GM23338 (cell line): Measurements from ENCODE around the gene ZNF585A. TPM values are rescaled to one million over a fixed set of nuclear protein-coding genes. Genes with fewer than 3 reads are reported as not detected.

Source experiments
- ATAC-seq: fragments of 200-7000 bp; cut with Tn5 transposase; 3 replicates; pipeline ENCODE4 v1.9.1; 2020
- DNase-seq: peaks from one replicate; pipeline ENCODE4 v3.0.0-alpha.2; 2015; ENCODE audit warnings: low spot score
- H2AFZ ChIP-seq: fragments of 200-600 bp; sonication (generic); 2 replicates; pipeline ENCODE4 v1.8.0; 2016; ENCODE audit warnings: antibody characterized with exemption, mild to moderate bottlenecking, moderate library complexity
- H3F3A ChIP-seq: fragments of 200-600 bp; sonication (generic); replicated peaks from 2 replicates; pipeline ENCODE4 v1.8.0; 2017; ENCODE audit warnings: antibody characterized with exemption, mixed run types, low read depth
- H3K27ac ChIP-seq: fragments of 200-600 bp; sonication (generic); 2 replicates; pipeline ENCODE4 v1.6.1; 2016; ENCODE audit warnings: low read depth
- H3K27me3 ChIP-seq: fragments of 200-600 bp; sonication (generic); 2 replicates; pipeline ENCODE4 v1.8.0; 2016; ENCODE audit warnings: mild to moderate bottlenecking, mixed run types, moderate library complexity; ENCODE audit not compliant: insufficient read depth
- H3K36me3 ChIP-seq: fragments of 200-600 bp; sonication (generic); 2 replicates; pipeline ENCODE4 v1.8.0; 2016; ENCODE audit warnings: mild to moderate bottlenecking; ENCODE audit not compliant: insufficient read depth
- H3K4me1 ChIP-seq: fragments of 200-600 bp; sonication (generic); 2 replicates; pipeline ENCODE4 v1.8.0; 2016; ENCODE audit warnings: mild to moderate bottlenecking, moderate library complexity; ENCODE audit not compliant: insufficient read depth
- H3K4me2 ChIP-seq: fragments of 200-600 bp; sonication (generic); 2 replicates; pipeline ENCODE4 v1.7.1; 2017; ENCODE audit warnings: mixed run types
- H3K4me3 ChIP-seq: fragments of 200-600 bp; sonication (generic); 2 replicates; pipeline ENCODE4 v1.6.1; 2016; ENCODE audit warnings: mixed run types
- H3K79me2 ChIP-seq: fragments of 200-600 bp; sonication (generic); replicated peaks from 2 replicates; pipeline ENCODE4 v1.8.0; 2017; ENCODE audit warnings: mild to moderate bottlenecking; ENCODE audit not compliant: insufficient read depth
- H3K9me2 ChIP-seq: fragments of 200-600 bp; sonication (generic); 2 replicates; pipeline ENCODE4 v1.8.0; 2017; ENCODE audit not compliant: insufficient read depth
- H4K20me1 ChIP-seq: fragments of 200-600 bp; sonication (generic); replicated peaks from 2 replicates; pipeline ENCODE4 v1.8.0; 2017; ENCODE audit warnings: mild to moderate bottlenecking; ENCODE audit not compliant: insufficient read depth
- H3K27ac Mint-ChIP-seq: 2 replicates; pipeline ENCODE4 v1.8.0; 2020; ENCODE audit warnings: inconsistent platforms, mild to moderate bottlenecking, moderate library complexity, mixed read lengths
- H3K27me3 Mint-ChIP-seq: 3 replicates; pipeline ENCODE4 v1.8.0; 2022; ENCODE audit warnings: low read depth, mild to moderate bottlenecking, moderate library complexity, mixed read lengths, inconsistent platforms; ENCODE audit not compliant: insufficient read depth, poor library complexity
- H3K36me3 Mint-ChIP-seq: 3 replicates; pipeline ENCODE4 v1.8.0; 2021; ENCODE audit warnings: low read depth, mild to moderate bottlenecking, inconsistent platforms, moderate library complexity, mixed read lengths
- H3K4me1 Mint-ChIP-seq: 3 replicates; pipeline ENCODE4 v1.8.0; 2020; ENCODE audit warnings: mild to moderate bottlenecking, inconsistent platforms, mixed read lengths
- H3K4me3 Mint-ChIP-seq: 3 replicates; pipeline ENCODE4 v1.8.0; 2021; ENCODE audit warnings: moderate library complexity, mild to moderate bottlenecking, inconsistent platforms, mixed read lengths
- H3K9me3 Mint-ChIP-seq: 3 replicates; pipeline ENCODE4 v1.8.0; 2020; ENCODE audit warnings: moderate library complexity, mild to moderate bottlenecking, inconsistent platforms, mixed read lengths
- CTCF ChIP-seq, 2 experiments: fragments of 200-600 bp in 1 of 2; sonication (generic) in 1 of 2; conservative IDR thresholded peaks; 2 replicates each; pipeline versions ENCODE4 v1.5.1 to v1.6.1; 2016 to 2017; ENCODE audit warnings: antibody characterized with exemption in 2 of 2, low read depth in 2 of 2, mild to moderate bottlenecking in 2 of 2, moderate library complexity in 1 of 2
- EZH2 ChIP-seq: fragments of 200-600 bp; sonication (generic); IDR thresholded peaks from one replicate; pipeline ENCODE4 v1.8.0; 2017; ENCODE audit warnings: antibody characterized with exemption, mild to moderate bottlenecking, low read depth; ENCODE audit not compliant: unreplicated experiment
- EZH2phosphoT487 ChIP-seq: fragments of 200-600 bp; sonication (generic); IDR thresholded peaks from one replicate; pipeline ENCODE4 v1.8.1; 2018; ENCODE audit warnings: antibody characterized with exemption; ENCODE audit not compliant: unreplicated experiment
- JUNB ChIP-seq: IDR thresholded peaks from one replicate; pipeline ENCODE4 v1.6.1; 2016; ENCODE audit warnings: antibody characterized with exemption; ENCODE audit not compliant: unreplicated experiment
- POLR2AphosphoS5 ChIP-seq: IDR thresholded peaks from 2 replicates; pipeline ENCODE4 v1.6.1; 2016; ENCODE audit warnings: antibody characterized with exemption, low read depth
- REST ChIP-seq: IDR thresholded peaks from one replicate; pipeline ENCODE4 v1.6.1; 2018; ENCODE audit warnings: antibody characterized with exemption; ENCODE audit not compliant: unreplicated experiment
- STAT1 ChIP-seq: IDR thresholded peaks from one replicate; pipeline ENCODE4 v1.6.1; 2016; ENCODE audit warnings: antibody characterized with exemption; ENCODE audit not compliant: unreplicated experiment
- ZNF114 ChIP-seq: fragments of 250-450 bp; sonication (Bioruptor Pico); IDR thresholded peaks from 2 replicates; pipeline ENCODE4 v1.5.0; 2020; ENCODE audit warnings: mild to moderate bottlenecking, moderate library complexity
- ZNF331 ChIP-seq: fragments of 250-450 bp; sonication (Bioruptor Pico); IDR thresholded peaks from 2 replicates; pipeline ENCODE4 v1.5.0; 2020; ENCODE audit warnings: low read depth, mild to moderate bottlenecking, moderate library complexity
- polyA plus RNA-seq: library from polyadenylated mRNA; unstranded; fragments of >200 nt; fragmentation: Nextera tagmentation; extraction: Ambion mirVana; gene quantifications from 2 replicates; pipeline ENCODE4 v1.2.1, GENCODE V29; 2016
- total RNA-seq: library from RNA; depleted of rRNA; stranded (reverse); fragments of >200 nt; shearing (Covaris generic); gene quantifications from 2 replicates; pipeline ENCODE4 v1.2.3, GENCODE V29; 2014

ZNF585A gene
- total and polyA plus RNA-seq, 2 experiments from 2014 or later, result 9.8 to 36.5 TPM

- Mint-ChIP-seq H3K4me3 (no peak overlapping the region), H3K36me3 (peaks cover 62% of the 10 kb centered on the region)
- H3K27ac ChIP-seq, result no peak overlapping the region
Observed at GRCh38 chr19:37148214-37148613, 24.3 kb downstream of the ZNF585A start.

More at GRCh38 chr19:37148214-37148613, 24.3 kb downstream of the ZNF585A start:
- no peak overlapping the region for H3K27ac Mint-ChIP-seq
- H4K20me1 ChIP-seq, result no peaks in the 10 kb centered on the region
- no peaks in the 10 kb centered on the region for H3K79me2 ChIP-seq
- H3K4me3 ChIP-seq, result no peak overlapping the region
- peaks cover 19% of the 10 kb centered on the region for H3K36me3 ChIP-seq
- no peaks in the 10 kb centered on the region for H3K27me3 ChIP-seq
- no peak for DNase-seq
- no peak overlapping the region for H2AFZ ChIP-seq
- H3K27me3 Mint-ChIP-seq, result no peaks in the 10 kb centered on the region
- no peak overlapping the region for H3K4me2 ChIP-seq
- no peaks in the 10 kb centered on the region for H3K4me1 ChIP-seq
- no peak for ATAC-seq
- no peaks in the 10 kb centered on the region for H3F3A ChIP-seq
- TF ChIP-seq EZH2phosphoT487 (no peak), STAT1 (no peak), EZH2 (no peak), POLR2AphosphoS5 (no peak), CTCF (conservative IDR thresholded peaks at IDR 0.05; ENCODE audit: low read depth in 2 of 2) (no peak), JUNB (no peak), REST (no peak), ZNF331 (CRISPR knock-in tag) (no peak), ZNF114 (no peak)
- no peaks in the 10 kb centered on the region for H3K9me2 ChIP-seq
- H3K4me1 Mint-ChIP-seq, result no peaks in the 10 kb centered on the region
- H3K9me3 Mint-ChIP-seq, result peaks cover 87% of the 10 kb centered on the region
